ENCODE data around the gene TPRG1L. TPM values are rescaled to one million over a fixed set of nuclear protein-coding genes. Genes with fewer than 3 reads are reported as not detected.
"Not testable (repeated sequence)": the region's sequence is repeated elsewhere in the genome, so short reads cannot be mapped to it uniquely, and the experiment has no call there.

TPRG1L gene
- 47.5 TPM for total RNA-seq
- long read RNA-seq, transcript TPRG1L-202 (5 exons, 2,414 nt) = major isoform, 186 of 201 reads
- long read RNA-seq, partial matches to known transcripts = 1 of 201 reads
- long read RNA-seq, other reads (novel, unspliced or antisense) = 14 of 201 reads

DNA sequence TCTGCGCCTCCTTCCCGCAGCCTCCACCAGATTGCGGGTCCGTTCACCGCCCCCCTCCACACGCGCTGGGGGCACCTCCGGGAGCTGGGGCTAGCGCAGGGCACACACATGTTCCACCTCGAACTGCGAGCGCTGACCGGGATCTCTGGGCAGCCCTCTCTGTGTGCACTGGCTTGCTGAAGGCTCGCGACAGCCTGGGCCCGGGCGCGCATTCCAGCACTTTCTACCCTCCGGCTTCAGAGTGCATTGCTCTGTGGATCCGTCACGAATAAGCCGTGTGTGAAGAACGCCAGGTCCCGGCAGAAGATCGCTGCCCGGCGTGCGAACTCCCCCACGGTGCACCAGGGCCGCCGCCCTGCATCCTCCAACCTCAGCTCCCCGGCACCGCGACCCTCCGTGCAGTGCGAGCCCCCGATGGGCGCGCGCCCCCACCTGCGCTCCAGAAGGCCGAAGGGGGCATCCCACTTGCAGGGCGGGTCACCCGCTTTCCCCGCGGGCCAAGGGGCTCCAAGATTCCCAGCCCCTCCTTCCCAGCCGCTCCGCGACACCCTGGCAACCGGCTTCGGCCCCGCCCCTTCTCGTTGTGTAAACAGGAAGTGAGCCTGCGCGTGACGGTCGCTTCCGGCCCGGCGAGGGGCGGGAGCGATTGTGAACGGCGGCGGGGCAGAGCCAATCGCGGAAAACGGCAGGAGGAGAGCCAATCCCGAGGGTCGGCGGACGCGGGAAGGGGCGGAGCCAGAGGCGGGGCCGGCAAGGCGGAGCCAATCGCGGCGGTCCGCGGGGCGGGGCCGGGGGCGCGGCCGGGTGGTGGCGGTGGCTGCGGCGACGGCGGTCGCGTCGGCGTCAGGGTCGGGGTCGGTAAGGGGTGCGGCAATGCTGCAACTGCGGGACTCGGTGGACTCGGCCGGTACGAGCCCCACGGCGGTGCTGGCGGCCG is at the start of gene TPRG1L:
Gene TPRG1L (plus strand): TSS at position 816 of the 937 bp plus-strand sequence. CDS start 58 bp downstream, at position 874.
- H3K9me3 ChIP-seq = no peaks in the 10 kb centered on the region
- TF ChIP-seq, protein P1, sequence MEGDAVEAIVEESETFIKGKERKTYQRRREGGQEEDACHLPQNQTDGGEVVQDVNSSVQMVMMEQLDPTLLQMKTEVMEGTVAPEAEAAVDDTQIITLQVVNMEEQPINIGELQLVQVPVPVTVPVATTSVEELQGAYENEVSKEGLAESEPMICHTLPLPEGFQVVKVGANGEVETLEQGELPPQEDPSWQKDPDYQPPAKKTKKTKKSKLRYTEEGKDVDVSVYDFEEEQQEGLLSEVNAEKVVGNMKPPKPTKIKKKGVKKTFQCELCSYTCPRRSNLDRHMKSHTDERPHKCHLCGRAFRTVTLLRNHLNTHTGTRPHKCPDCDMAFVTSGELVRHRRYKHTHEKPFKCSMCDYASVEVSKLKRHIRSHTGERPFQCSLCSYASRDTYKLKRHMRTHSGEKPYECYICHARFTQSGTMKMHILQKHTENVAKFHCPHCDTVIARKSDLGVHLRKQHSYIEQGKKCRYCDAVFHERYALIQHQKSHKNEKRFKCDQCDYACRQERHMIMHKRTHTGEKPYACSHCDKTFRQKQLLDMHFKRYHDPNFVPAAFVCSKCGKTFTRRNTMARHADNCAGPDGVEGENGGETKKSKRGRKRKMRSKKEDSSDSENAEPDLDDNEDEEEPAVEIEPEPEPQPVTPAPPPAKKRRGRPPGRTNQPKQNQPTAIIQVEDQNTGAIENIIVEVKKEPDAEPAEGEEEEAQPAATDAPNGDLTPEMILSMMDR (IDR thresholded peaks at IDR 0.05) = no peak
- ATAC-seq (peak; percentile 98), DNase-seq (peak; percentile 99)
- no peaks in the 10 kb centered on the region for H3K27me3 ChIP-seq
- intact Hi-C loops (cut with DNase I) = no loop called here
- peak within 1 kb of the TSS; percentile 99 for H3K4me3 ChIP-seq
- H3K27ac ChIP-seq = peak within 1 kb of the TSS; percentile 78
- peaks cover 23% of the 10 kb centered on the region for H3K36me3 ChIP-seq
- H3K4me1 ChIP-seq = peaks cover 18% of the 10 kb centered on the region

DNA sequence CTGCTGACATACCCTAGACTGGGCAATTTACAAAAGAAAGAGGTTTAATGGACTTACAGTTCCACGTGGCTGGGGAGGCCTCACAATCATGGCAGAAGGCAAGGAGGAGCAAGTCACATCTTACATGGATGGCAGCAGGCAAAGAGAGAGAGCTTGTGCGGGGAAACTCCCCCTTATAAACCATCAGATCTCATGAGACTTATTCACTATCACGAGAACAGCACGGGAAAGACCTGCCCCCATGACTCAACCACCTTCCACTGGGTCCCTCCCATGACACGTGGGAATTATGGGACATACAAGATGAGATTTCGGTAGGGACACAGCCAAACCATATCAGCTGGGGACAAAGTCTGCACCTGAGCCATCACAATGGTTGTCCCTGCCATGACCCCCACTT is 49.3 kb upstream of the TPRG1L start:
- H3K4me1 ChIP-seq = peaks cover 11% of the 10 kb centered on the region
- ATAC-seq; intact Hi-C loops (cut with DNase I); H3K27ac ChIP-seq; H3K27me3 ChIP-seq; H3K36me3 ChIP-seq; H3K4me3 ChIP-seq; H3K9me3 ChIP-seq; DNase-seq: not testable (repeated sequence)

DNA sequence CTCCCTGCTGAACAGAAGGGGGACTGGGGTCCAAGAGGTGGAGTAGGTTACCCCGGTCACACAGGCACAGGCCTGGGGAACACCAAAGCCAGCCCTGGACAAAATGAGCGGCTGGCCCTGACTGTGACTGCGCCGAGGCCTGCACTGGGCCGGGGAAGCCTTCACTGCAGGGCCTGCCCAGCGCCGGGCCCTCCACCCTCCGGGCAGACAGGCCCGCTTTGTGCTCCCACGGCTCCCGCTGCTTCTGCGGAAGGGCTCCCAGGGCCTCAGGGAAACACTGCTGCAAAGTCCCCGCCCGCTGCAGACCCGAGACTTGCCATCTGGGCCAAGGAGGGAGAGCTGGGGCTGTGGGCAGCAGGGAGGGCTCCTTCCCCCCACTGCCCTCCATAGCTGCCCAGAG is 48.8 kb upstream of the TPRG1L start:
- ATAC-seq (no peak), DNase-seq (no peak)
- Histone ChIP-seq H3K27me3 (no peaks in the 10 kb centered on the region), H3K36me3 (no peaks in the 10 kb centered on the region), H3K27ac (no peak overlapping the region), H3K4me1 (peaks cover 11% of the 10 kb centered on the region), H3K4me3 (no peak overlapping the region), H3K9me3 (no peaks in the 10 kb centered on the region)
- intact Hi-C loops (cut with DNase I) = no loop called here
- TF ChIP-seq, protein P1 (IDR thresholded peaks at IDR 0.05) = no peak

DNA sequence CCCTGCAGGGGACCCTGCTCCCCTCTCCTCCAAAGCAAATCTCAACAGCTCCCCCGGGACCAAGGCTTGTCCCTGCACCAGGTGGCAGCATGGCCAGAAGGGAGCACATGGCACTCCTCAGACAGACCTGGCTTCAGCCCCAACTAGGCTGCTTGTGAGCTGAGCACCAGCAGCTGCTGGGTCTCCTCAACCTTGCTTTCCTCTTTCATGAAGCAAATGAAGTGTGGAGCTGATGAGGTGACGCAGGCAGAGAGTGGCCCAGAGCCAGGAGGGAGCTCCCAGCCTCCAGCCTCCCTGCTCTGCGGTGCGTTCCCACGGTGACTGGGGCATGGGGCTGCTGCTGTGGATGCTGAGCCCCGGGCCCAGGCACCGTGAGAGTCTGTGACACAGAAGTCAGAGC is 47.5 kb upstream of the TPRG1L start:
- intact Hi-C loops (cut with DNase I) = no loop called here
- H3K27ac ChIP-seq = no peak overlapping the region
- TF ChIP-seq, protein P1 (IDR thresholded peaks at IDR 0.05) = no peak
- DNase-seq = no peak
- H3K36me3 ChIP-seq = no peaks in the 10 kb centered on the region
- no peaks in the 10 kb centered on the region for H3K27me3 ChIP-seq
- no peak overlapping the region for H3K4me3 ChIP-seq
- peaks cover 17% of the 10 kb centered on the region for H3K4me1 ChIP-seq
- no peaks in the 10 kb centered on the region for H3K9me3 ChIP-seq
- ATAC-seq = peak; percentile 28

DNA sequence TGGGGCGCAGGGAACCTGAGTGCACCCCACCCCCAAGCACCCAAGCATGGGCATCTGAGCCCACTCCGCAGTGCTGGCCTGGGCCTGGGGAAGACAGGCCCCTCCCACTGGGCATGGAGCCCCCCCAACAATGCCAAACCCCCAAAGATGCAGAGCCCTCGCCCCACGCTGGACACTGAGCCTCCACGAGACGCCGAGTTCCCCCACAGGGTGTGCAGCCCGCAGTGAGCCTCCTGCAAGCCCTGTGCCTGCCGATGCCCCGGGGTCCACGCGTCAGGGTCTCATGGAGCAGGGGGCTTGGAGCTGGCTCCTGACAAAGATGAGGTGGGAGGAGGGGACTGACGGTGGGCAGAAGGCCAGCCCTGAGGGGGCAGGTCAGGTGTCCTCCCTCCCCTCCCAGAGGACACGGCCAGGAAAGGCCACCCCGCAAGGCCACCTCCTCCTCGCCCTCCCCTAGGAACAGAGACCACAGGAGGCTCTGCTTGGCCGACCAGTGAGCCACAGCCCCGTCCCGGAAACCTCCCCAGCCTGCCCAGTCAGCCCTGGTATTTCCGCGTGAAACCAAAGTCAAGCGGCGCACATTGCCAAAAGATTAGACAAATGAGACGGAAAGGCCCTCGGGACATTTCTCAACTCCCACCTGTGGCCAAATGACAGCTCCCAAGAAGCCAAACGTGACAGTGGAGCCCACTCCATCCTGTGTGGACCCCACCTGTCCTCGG is 46.9 kb upstream of the TPRG1L start:
- H3K36me3 ChIP-seq = no peaks in the 10 kb centered on the region
- H3K27ac ChIP-seq = no peak overlapping the region
- intact Hi-C loops (cut with DNase I) = no loop called here
- H3K4me3 ChIP-seq = no peak overlapping the region
- no peaks in the 10 kb centered on the region for H3K9me3 ChIP-seq
- no peaks in the 10 kb centered on the region for H3K27me3 ChIP-seq
- peaks cover 17% of the 10 kb centered on the region for H3K4me1 ChIP-seq
- TF ChIP-seq, protein P1 (IDR thresholded peaks at IDR 0.05) = no peak
- DNase-seq = no peak
- ATAC-seq = no peak

DNA sequence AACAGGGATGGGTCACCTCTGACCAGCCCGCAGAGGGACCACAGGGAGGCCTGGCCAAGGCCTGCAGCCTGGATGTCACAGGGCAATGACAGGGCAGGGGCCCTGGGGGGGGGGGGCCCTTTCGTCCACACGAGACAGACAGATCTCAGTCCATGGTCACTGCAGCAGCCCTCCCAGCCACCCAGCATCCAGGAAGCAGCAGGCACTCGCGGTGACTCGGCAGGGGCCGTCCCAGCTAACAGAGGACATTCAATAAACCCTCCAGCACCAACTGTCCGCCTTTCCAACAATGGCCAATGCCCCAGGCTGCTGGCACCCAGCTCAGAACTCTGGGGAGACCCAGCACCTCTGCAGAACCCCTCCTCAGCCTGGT is 46.4 kb upstream of the TPRG1L start:
- Histone ChIP-seq H3K27ac (no peak overlapping the region), H3K4me3 (no peak overlapping the region), H3K4me1 (peaks cover 17% of the 10 kb centered on the region), H3K27me3 (no peaks in the 10 kb centered on the region), H3K36me3 (no peaks in the 10 kb centered on the region), H3K9me3 (no peaks in the 10 kb centered on the region)
- no peak for ATAC-seq
- intact Hi-C loops (cut with DNase I) = no loop called here
- TF ChIP-seq, protein P1 (IDR thresholded peaks at IDR 0.05) = no peak
- DNase-seq = no peak

Measured in upper lobe of right lung (tissue), 1 donor.